DND-41 (cell line): Measurements from ENCODE around the gene TP53AIP1.

Source experiments
- ATAC-seq: fragments of 200-7000 bp; cut with Tn5 transposase; 3 replicates; pipeline ENCODE4 v1.9.1; 2021; ENCODE audit warnings: low read depth; ENCODE audit not compliant: insufficient read depth
- DNase-seq: peaks from one replicate; pipeline ENCODE4 v3.0.0-alpha.2; 2020
- H2AFZ ChIP-seq: 2 replicates; pipeline ENCODE4 v1.6.0; 2012; ENCODE audit warnings: low read depth, low read length
- H3K27ac ChIP-seq: 2 replicates; pipeline ENCODE4 v1.5.1; 2012; ENCODE audit warnings: low read length, inconsistent platforms
- H3K27me3 ChIP-seq: fragments of 200-600 bp; sonication (generic); 2 replicates; pipeline ENCODE4 v1.6.0; 2012; ENCODE audit warnings: low read length, mild to moderate bottlenecking, inconsistent platforms; ENCODE audit not compliant: insufficient read depth, poor library complexity
- H3K36me3 ChIP-seq: 2 replicates; pipeline ENCODE4 v1.5.1; 2012; ENCODE audit warnings: low read length, inconsistent platforms; ENCODE audit not compliant: insufficient read depth
- H3K4me1 ChIP-seq: 2 replicates; pipeline ENCODE4 v1.5.1; 2012; ENCODE audit warnings: mild to moderate bottlenecking, low read length; ENCODE audit not compliant: insufficient read depth
- H3K4me2 ChIP-seq: 2 replicates; pipeline ENCODE4 v1.6.0; 2012; ENCODE audit warnings: mild to moderate bottlenecking, moderate library complexity, low read length, inconsistent platforms; ENCODE audit not compliant: insufficient read depth
- H3K4me3 ChIP-seq, 2 experiments: fragments of 200-600 bp in 1 of 2; shearing (Covaris generic) in 1 of 2; 2 replicates each; pipeline ENCODE4 v1.5.1; 2012 to 2016; ENCODE audit warnings: inconsistent platforms in 2 of 2, low read length in 2 of 2, mild to moderate bottlenecking in 2 of 2, low read depth in 1 of 2, moderate library complexity in 1 of 2
- H3K79me2 ChIP-seq: 2 replicates; pipeline ENCODE4 v1.6.0; 2012; ENCODE audit warnings: low read length, inconsistent platforms; ENCODE audit not compliant: insufficient read depth
- H3K9ac ChIP-seq: 2 replicates; pipeline ENCODE4 v1.6.0; 2012; ENCODE audit warnings: low read depth, mild to moderate bottlenecking, inconsistent platforms, low read length, moderate library complexity
- H3K9me3 ChIP-seq: 2 replicates; pipeline ENCODE4 v1.5.1; 2012; ENCODE audit warnings: low read length, moderate library complexity, mild to moderate bottlenecking, inconsistent platforms; ENCODE audit not compliant: insufficient read depth, severe bottlenecking
- H4K20me1 ChIP-seq: 2 replicates; pipeline ENCODE4 v1.6.0; 2012; ENCODE audit warnings: low read length; ENCODE audit not compliant: insufficient read depth
- EZH2 ChIP-seq: IDR thresholded peaks from 3 replicates; pipeline ENCODE4 v1.6.1; 2012; ENCODE audit warnings: borderline replicate concordance, low read depth, mild to moderate bottlenecking, moderate library complexity, low read length, inconsistent platforms; ENCODE audit not compliant: severe bottlenecking
- TF ChIP-seq, protein P1 (sequence below): IDR thresholded peaks from 2 replicates; pipeline ENCODE4 v1.5.1; 2012; ENCODE audit warnings: borderline replicate concordance, low read length, moderate library complexity, mild to moderate bottlenecking; ENCODE audit not compliant: poor library complexity, severe bottlenecking; ENCODE audit errors: extremely low read depth

The TP53AIP1 gene

DNA sequence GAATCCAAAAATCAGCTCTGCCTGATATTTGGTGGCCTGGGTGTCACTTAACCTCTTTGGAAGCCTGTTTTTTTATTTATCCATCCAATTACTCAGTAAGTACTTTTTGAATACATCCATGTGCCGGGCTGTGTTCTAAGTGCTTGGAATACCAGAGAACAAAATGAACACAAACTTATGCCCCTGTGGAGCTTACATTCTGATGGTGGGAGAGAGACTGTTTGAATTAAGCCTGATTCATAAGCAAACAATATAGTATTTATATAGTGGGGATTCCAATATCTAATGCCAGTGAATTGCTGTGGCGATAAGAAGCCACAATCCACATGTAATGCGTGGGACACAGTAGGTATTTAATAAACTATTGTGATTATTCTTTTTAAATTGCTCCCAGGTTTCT, 32.1 kb downstream of the TP53AIP1 start:
- Histone ChIP-seq H3K4me3 (no peak overlapping the region), H3K27me3 (peaks cover 16% of the 10 kb centered on the region), H3K9ac (no peak overlapping the region), H3K36me3 (no peaks in the 10 kb centered on the region), H3K79me2 (no peaks in the 10 kb centered on the region), H2AFZ (no peak overlapping the region), H3K4me2 (no peak overlapping the region), H4K20me1 (no peaks in the 10 kb centered on the region), H3K9me3 (no peaks in the 10 kb centered on the region), H3K27ac (no peak overlapping the region), H3K4me1 (no peaks in the 10 kb centered on the region)
- DNase-seq: no peak
- ATAC-seq: no peak
- TF ChIP-seq, protein P1, sequence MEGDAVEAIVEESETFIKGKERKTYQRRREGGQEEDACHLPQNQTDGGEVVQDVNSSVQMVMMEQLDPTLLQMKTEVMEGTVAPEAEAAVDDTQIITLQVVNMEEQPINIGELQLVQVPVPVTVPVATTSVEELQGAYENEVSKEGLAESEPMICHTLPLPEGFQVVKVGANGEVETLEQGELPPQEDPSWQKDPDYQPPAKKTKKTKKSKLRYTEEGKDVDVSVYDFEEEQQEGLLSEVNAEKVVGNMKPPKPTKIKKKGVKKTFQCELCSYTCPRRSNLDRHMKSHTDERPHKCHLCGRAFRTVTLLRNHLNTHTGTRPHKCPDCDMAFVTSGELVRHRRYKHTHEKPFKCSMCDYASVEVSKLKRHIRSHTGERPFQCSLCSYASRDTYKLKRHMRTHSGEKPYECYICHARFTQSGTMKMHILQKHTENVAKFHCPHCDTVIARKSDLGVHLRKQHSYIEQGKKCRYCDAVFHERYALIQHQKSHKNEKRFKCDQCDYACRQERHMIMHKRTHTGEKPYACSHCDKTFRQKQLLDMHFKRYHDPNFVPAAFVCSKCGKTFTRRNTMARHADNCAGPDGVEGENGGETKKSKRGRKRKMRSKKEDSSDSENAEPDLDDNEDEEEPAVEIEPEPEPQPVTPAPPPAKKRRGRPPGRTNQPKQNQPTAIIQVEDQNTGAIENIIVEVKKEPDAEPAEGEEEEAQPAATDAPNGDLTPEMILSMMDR: no peak
- no peak for TF ChIP-seq EZH2

DNA sequence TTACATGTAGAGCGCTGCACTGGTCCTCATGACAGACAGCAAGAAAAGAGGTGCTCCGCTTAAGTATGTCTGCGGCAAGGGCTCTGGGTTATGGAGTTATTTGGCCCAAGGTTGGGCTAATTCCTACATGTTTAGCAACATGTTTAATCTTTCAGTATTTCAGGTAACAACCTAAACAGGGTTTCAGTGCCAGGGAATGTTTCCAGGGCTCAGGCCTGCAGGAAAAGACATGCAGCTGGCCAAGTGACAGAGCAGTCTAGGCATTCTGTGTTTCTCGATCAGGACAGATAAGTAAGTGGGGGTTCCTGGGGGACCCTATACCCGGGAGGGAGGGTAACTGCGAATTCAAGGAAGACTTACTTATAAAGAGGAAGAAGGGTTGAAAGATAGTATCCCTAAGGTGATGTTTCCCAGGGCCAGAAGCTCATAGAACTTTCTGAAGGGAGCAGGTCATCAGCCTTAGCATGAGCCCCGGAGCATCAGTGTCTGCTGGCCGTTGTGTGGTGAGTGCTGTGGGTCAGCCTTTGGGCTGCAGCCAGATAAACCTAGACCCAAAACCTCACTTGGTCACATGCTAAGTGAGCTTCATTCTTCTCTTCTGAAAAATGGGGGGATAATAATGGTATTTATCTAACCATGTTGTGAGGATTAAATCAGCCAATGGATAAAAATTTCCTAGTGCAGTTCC, 33.1 kb downstream of the TP53AIP1 start:
- peaks cover 24% of the 10 kb centered on the region for H3K27me3 ChIP-seq
- no peaks in the 10 kb centered on the region for H4K20me1 ChIP-seq
- ATAC-seq (no peak), DNase-seq (no peak)
- no peak overlapping the region for H3K27ac ChIP-seq
- no peak overlapping the region for H3K4me2 ChIP-seq
- H3K9ac ChIP-seq: no peak overlapping the region
- no peak for TF ChIP-seq EZH2
- TF ChIP-seq, protein P1: no peak
- H3K4me3 ChIP-seq: no peak overlapping the region
- H3K4me1 ChIP-seq: no peaks in the 10 kb centered on the region
- no peaks in the 10 kb centered on the region for H3K9me3 ChIP-seq
- no peaks in the 10 kb centered on the region for H3K79me2 ChIP-seq
- no peak overlapping the region for H2AFZ ChIP-seq
- no peaks in the 10 kb centered on the region for H3K36me3 ChIP-seq

DNA sequence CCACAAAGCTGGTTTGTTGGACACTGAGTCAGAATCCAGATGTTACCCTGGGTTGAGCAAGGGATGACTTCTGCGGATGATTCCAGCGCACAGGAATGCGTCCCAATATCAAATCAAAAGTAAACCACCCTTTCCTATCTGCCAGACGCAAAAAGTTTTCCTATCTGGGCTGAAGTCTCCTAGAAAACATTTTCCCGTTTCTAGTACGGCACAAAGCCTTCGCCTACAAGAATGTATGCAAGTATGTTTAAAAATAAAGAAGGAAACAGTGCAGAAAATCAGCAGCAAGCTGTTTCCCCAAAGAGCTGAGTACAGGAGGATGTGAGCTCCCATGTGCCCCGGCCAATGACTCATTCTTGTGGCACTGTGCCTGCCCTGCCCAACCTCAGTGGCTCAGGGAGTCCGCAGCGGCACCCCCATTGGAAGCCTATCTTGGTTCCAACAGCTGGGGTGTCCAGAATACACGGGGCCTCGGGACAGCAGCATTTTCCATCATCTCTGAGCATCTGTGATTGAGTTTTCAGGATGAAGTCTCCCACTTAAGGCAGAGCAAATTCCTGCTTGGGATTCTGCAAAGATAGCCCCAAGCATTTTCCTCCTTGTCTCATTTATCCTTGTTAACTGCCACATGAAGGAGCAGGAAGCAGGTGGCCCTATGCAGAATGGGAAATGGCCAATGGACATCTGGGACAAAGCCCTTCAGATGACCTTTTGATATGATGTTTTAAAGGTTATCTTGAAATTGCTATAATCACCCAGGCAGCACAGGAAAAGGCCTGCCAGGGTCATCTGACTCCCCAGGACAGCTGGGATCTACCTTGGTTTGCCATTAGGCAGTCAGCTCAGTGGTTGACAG, 34.1 kb downstream of the TP53AIP1 start:
- Histone ChIP-seq H3K36me3 (no peaks in the 10 kb centered on the region), H3K27ac (no peak overlapping the region), H2AFZ (no peak overlapping the region), H3K4me3 (no peak overlapping the region), H3K9ac (no peak overlapping the region), H3K27me3 (peaks cover 33% of the 10 kb centered on the region), H3K4me2 (no peak overlapping the region), H4K20me1 (no peaks in the 10 kb centered on the region), H3K9me3 (no peaks in the 10 kb centered on the region), H3K4me1 (no peaks in the 10 kb centered on the region), H3K79me2 (no peaks in the 10 kb centered on the region)
- ATAC-seq (no peak), DNase-seq (no peak)
- TF ChIP-seq, protein P1: no peak
- no peak for TF ChIP-seq EZH2
